HepG2 (cell line): ENCODE results near the gene SLC35B1.

Experiments
- EZH2 ChIP-seq: conservative IDR thresholded peaks from 2 replicates; pipeline ENCODE4 v1.6.1; 2012; ENCODE audit warnings: mild to moderate bottlenecking, low read depth, low read length, moderate library complexity
- FOXK2 ChIP-seq: fragments of 450-650 bp; IDR thresholded peaks from 2 replicates; pipeline ENCODE4 v1.6.1; 2016
- GATA4 ChIP-seq: sonication (generic); IDR thresholded peaks from 2 replicates; pipeline ENCODE4 v1.6.1; 2016; ENCODE audit warnings: antibody characterized with exemption, low read depth, borderline replicate concordance
- HNRNPUL1 ChIP-seq: fragments of 200-400 bp; formaldehyde crosslinking; IDR thresholded peaks from 2 replicates; pipeline ENCODE4 v1.6.1; 2017; ENCODE audit warnings: low read depth, mild to moderate bottlenecking, low read length, moderate library complexity
- IRF2 ChIP-seq: IDR thresholded peaks from 2 replicates; pipeline ENCODE4 v1.6.1; 2018; ENCODE audit warnings: missing genetic modification reagents, missing compliant biosample characterization
- KAT8 ChIP-seq: IDR thresholded peaks from 2 replicates; pipeline ENCODE4 v1.6.1; 2016; ENCODE audit warnings: missing genetic modification reagents, missing compliant biosample characterization
- KDM1A ChIP-seq: IDR thresholded peaks from 2 replicates; pipeline ENCODE4 v1.6.1; 2016; ENCODE audit warnings: missing compliant biosample characterization
- NFE2L1 ChIP-seq: sonication (generic); formaldehyde crosslinking; IDR thresholded peaks from 2 replicates; pipeline ENCODE4 v1.4.0; 2020; ENCODE audit warnings: missing genetic modification reagents, mild to moderate bottlenecking, borderline replicate concordance
- ZHX1 ChIP-seq: sonication (generic); formaldehyde crosslinking; IDR thresholded peaks from 2 replicates; pipeline ENCODE4 v1.8.1; 2022; ENCODE audit warnings: low read depth, mild to moderate bottlenecking, missing genetic modification reagents
- ZNF557 ChIP-seq: sonication (generic); formaldehyde crosslinking; IDR thresholded peaks from 2 replicates; pipeline ENCODE4 v1.4.0; 2020; ENCODE audit warnings: missing genetic modification reagents
- TF ChIP-seq, protein P1 (sequence below): sonication (generic); formaldehyde crosslinking; IDR thresholded peaks from 2 replicates; pipeline ENCODE4 v1.5.0; 2020; ENCODE audit warnings: mild to moderate bottlenecking, missing genetic modification reagents, moderate library complexity
- TF ChIP-seq, protein P2 (sequence below): sonication (generic); formaldehyde crosslinking; IDR thresholded peaks from 2 replicates; pipeline ENCODE4 v1.4.0; 2020; ENCODE audit warnings: missing genetic modification reagents, mild to moderate bottlenecking, borderline replicate concordance

DNA sequence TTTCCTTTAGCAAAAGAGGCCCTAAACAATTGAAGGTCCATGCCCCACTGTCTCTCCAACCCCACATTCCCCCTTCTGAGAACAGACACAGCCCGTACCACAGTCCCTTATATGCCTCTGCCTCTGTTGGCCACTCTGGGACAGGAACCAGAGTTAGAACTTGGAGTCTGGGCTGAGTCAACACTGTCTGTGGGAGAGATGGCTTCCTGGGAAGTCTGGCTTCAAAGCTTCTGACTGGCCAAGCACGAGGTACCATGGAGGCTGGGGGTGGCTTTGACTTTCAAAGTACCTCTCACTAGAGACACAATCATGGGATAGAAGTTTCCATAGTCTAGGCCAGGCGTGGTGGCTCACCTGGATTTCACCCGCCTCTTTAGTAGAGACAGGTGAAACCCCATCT, 15.0 kb downstream of the SLC35B1 start:
- TF ChIP-seq ZNF557 = no peak
- TF ChIP-seq ZHX1 (CRISPR knock-in tag) = no peak
- TF ChIP-seq, protein P1, sequence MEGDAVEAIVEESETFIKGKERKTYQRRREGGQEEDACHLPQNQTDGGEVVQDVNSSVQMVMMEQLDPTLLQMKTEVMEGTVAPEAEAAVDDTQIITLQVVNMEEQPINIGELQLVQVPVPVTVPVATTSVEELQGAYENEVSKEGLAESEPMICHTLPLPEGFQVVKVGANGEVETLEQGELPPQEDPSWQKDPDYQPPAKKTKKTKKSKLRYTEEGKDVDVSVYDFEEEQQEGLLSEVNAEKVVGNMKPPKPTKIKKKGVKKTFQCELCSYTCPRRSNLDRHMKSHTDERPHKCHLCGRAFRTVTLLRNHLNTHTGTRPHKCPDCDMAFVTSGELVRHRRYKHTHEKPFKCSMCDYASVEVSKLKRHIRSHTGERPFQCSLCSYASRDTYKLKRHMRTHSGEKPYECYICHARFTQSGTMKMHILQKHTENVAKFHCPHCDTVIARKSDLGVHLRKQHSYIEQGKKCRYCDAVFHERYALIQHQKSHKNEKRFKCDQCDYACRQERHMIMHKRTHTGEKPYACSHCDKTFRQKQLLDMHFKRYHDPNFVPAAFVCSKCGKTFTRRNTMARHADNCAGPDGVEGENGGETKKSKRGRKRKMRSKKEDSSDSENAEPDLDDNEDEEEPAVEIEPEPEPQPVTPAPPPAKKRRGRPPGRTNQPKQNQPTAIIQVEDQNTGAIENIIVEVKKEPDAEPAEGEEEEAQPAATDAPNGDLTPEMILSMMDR (CRISPR knock-in tag) = no peak
- TF ChIP-seq IRF2 (CRISPR knock-in tag) = no peak
- TF ChIP-seq KAT8 (CRISPR knock-in tag) = no peak
- TF ChIP-seq KDM1A = no peak
- no peak for TF ChIP-seq HNRNPUL1
- no peak for TF ChIP-seq FOXK2
- no peak for TF ChIP-seq GATA4
- TF ChIP-seq NFE2L1 = no peak
- TF ChIP-seq, protein P2, sequence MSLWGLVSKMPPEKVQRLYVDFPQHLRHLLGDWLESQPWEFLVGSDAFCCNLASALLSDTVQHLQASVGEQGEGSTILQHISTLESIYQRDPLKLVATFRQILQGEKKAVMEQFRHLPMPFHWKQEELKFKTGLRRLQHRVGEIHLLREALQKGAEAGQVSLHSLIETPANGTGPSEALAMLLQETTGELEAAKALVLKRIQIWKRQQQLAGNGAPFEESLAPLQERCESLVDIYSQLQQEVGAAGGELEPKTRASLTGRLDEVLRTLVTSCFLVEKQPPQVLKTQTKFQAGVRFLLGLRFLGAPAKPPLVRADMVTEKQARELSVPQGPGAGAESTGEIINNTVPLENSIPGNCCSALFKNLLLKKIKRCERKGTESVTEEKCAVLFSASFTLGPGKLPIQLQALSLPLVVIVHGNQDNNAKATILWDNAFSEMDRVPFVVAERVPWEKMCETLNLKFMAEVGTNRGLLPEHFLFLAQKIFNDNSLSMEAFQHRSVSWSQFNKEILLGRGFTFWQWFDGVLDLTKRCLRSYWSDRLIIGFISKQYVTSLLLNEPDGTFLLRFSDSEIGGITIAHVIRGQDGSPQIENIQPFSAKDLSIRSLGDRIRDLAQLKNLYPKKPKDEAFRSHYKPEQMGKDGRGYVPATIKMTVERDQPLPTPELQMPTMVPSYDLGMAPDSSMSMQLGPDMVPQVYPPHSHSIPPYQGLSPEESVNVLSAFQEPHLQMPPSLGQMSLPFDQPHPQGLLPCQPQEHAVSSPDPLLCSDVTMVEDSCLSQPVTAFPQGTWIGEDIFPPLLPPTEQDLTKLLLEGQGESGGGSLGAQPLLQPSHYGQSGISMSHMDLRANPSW = no peak
- no peak for TF ChIP-seq EZH2
